GM21737 (cell line): ENCODE measurements around the gene MYCBPAP.
"Not testable (repeated sequence)": the region's sequence is repeated elsewhere in the genome, so short reads cannot be mapped to it uniquely, and the experiment has no call there.

Experiments
- ATAC-seq: cut with Tn5 transposase; IDR thresholded peaks from one replicate; pipeline ENCODE4 v1.9.1; 2021; ENCODE audit warnings: mild to moderate bottlenecking, moderate library complexity; ENCODE audit not compliant: unreplicated experiment

MYCBPAP gene

GRCh38 chr17:50471009-50471905 lies 37.0 kb upstream of the MYCBPAP start:
- ATAC-seq: no peak

- no peak for ATAC-seq
These were observed 36.0 kb upstream of the MYCBPAP start for GRCh38 chr17:50472286-50472685.

GRCh38 chr17:50472761-50473161 lies 35.5 kb upstream of the MYCBPAP start:
- ATAC-seq: not testable (repeated sequence)

GRCh38 chr17:50473901-50474300 lies 34.3 kb upstream of the MYCBPAP start:
- ATAC-seq: no peak

- no peak for ATAC-seq
These were observed 33.7 kb upstream of the MYCBPAP start for GRCh38 chr17:50474523-50474922.

GRCh38 chr17:50475362-50475761 lies 32.9 kb upstream of the MYCBPAP start:
- no peak for ATAC-seq

- ATAC-seq: not testable (repeated sequence)
These were observed 32.3 kb upstream of the MYCBPAP start for GRCh38 chr17:50475775-50476544.

- no peak for ATAC-seq
These were observed 31.5 kb upstream of the MYCBPAP start for GRCh38 chr17:50476545-50477315.

GRCh38 chr17:50477976-50478375 lies 30.3 kb upstream of the MYCBPAP start:
- no peak for ATAC-seq

GRCh38 chr17:50478391-50479381 lies 29.6 kb upstream of the MYCBPAP start, which contains the start of gene RSAD1:
TSS of gene RSAD1 (plus strand) at chr17:50478860. CDS start at chr17:50478885, 25 bp downstream.
- peak; percentile 85 for ATAC-seq

GRCh38 chr17:50479522-50480141 lies 28.6 kb upstream of the MYCBPAP start:
- no peak for ATAC-seq

- no peak for ATAC-seq
These were observed 28.0 kb upstream of the MYCBPAP start for GRCh38 chr17:50480142-50480764.

GRCh38 chr17:50480854-50481490 lies 27.3 kb upstream of the MYCBPAP start:
- ATAC-seq: no peak

- ATAC-seq: no peak
These were observed 26.6 kb upstream of the MYCBPAP start for GRCh38 chr17:50481648-50482047.

- ATAC-seq: no peak
These were observed 26.1 kb upstream of the MYCBPAP start for GRCh38 chr17:50482110-50482509.

GRCh38 chr17:50482516-50482915 lies 25.7 kb upstream of the MYCBPAP start:
- no peak for ATAC-seq

- no peak for ATAC-seq
These were observed 25.0 kb upstream of the MYCBPAP start for GRCh38 chr17:50483266-50483665.

- ATAC-seq: no peak
These were observed 23.7 kb upstream of the MYCBPAP start for GRCh38 chr17:50484386-50485155.
